Stimulated activated CD8-positive, alpha-beta memory T cell treated with anti-CD3 and anti-CD28 coated beads, Interleukin-15, amount 100 ng/mL, for 4 hours (primary cell): ENCODE data around the gene IL10RA.
A peak's percentile ranks its signal among the peaks of the same experiment; 100 is the strongest.
"Not testable (repeated sequence)": the region's sequence is repeated elsewhere in the genome, so short reads cannot be mapped to it uniquely, and the experiment has no call there.

Experiments
- DNase-seq, 2 donors: peaks; one replicate each; pipeline ENCODE4 v3.0.0-alpha.2; 2020; ENCODE audit warnings: low read depth in 2 of 2

Gene IL10RA

DNA sequence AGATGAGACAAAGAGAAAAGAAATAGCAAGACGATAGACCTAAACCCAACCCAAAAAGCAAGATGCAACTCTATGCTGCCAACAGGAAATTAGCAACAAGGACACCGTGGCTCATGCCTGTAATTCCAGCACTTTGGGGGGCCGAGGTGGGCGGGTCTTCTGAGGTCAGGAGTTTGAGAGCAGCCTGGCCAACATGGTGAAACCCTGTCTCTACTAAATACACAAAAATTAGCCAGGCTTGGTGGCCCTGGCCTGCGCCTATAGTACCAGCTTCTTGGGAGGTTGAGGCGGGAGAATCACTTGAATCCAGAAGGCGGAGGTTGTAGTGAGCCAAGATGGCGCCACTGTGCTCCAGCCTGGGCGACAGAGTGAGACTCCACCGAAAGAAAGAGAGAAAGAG lies 24.3 kb upstream of the IL10RA start:
- no peak for DNase-seq

DNA sequence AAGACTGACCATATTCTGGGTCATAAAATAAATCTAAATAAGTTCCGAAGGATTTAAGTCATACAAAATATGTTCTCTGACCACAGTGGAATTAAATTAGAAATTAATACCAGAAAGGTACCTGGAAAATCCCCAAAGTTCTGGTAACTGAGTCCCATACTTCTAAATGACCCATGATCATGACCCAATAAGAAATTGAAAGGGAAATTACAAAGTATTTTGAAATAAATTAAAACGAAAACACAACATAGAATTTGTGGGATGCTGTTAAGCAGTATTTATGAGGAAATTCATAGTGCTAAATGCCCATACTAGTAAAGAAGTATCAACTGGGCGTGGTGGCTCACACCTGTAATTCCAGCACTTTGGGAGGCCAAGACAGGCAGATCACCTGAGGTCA lies 23.4 kb upstream of the IL10RA start:
- no peak for DNase-seq

GRCh38 chr11:117966908-117967307 lies 19.3 kb upstream of the IL10RA start:
- DNase-seq: no peak

- DNase-seq: no peak
These were observed 16.8 kb upstream of the IL10RA start for GRCh38 chr11:117969160-117969991.

DNA sequence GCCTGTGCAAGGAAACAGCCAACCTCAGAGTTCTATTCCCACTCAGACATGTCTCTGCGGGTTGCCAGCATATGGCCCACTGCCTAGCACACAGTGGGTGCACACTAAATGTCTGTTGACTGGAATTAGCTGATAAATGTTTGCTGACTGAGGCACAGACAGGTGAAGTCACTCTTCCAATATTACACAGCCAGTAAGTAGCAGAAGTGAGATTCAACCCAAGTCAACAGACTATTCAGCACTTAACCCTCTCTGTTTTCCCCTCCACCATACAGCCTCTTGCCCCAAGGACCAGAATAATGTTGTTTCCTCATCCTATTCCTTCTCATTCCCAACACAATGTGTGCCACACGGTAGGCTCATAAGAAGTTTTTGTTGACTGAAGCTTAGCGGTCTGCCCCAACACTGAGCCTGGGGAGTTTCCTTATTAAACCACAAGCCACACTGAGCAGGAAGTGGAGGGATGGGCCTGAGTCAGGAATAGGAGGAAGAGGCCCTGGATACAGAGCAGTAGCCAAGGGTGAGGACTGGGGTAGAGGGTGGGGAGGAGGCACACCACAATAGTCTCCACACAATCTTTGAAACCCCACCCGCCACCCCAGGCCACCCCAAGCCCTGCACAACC lies 15.7 kb upstream of the IL10RA start:
- DNase-seq: no peak

GRCh38 chr11:117972044-117972443 lies 14.2 kb upstream of the IL10RA start:
- DNase-seq: no peak

DNA sequence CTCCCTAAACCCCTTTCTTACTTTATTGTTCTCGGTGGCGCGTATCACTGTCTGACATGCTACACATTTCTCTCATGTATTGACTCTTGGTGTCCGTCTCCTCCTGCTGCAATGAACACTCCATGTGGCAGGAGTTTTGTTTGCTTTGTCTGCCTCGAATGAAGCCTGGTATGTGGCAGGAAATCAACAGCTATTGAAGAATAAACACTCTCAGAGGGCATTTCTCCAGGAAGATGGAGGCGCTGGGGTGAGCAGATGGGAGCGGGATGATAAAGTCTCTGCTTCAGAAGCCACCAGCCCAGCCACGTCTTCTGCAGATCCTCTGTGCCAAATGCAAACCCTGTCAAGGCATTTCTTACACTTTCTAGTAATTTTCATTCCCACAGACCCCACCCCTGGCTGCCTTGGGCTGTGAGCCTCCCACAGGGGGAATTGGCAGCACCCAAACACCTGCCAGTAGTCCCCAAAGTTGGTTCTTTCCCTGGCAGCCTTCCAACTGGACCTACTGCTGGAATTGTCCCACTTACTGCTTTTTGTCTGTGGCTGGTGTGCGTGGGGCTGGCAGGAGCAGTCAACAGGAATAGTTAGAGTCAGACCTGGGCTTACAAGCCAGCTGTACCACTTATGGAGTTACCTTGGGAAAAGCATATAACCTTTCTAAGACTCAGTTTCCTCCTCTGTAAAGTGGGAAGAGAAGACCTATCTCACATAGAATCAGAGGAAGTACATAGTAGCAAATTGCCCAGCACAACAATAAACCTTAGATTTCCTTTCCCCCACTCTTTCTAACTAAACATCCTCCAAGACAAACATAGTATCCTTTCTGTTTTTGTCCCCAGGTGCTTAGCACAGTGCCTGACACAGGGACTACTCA lies 13.3 kb upstream of the IL10RA start:
- DNase-seq: no peak

- no peak for DNase-seq
These were observed 12.7 kb upstream of the IL10RA start for GRCh38 chr11:117973503-117973860.

- DNase-seq: no peak
These were observed 9.7 kb upstream of the IL10RA start for GRCh38 chr11:117976445-117976844.

DNA sequence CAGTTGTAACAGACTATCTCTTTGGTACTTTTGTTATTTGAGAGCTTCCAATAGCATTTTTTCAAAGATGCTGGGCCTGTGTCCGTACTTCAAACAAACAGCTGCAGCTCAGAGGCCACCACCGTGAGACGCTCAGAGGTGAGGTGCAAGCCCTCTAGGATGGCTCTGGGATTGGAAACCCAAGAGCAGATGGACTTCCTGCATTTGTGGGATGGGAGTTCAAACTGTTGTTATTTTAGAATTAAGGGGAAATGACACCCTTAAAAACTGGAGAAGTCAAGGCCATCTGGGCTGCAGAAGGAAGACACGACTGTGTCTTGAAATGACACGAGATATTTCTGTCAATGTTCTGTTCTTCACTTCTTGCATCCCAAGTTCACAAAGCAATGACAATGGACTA lies 9.2 kb upstream of the IL10RA start:
- no peak for DNase-seq

GRCh38 chr11:117977612-117978264 lies 8.5 kb upstream of the IL10RA start:
- not testable (repeated sequence) for DNase-seq

DNA sequence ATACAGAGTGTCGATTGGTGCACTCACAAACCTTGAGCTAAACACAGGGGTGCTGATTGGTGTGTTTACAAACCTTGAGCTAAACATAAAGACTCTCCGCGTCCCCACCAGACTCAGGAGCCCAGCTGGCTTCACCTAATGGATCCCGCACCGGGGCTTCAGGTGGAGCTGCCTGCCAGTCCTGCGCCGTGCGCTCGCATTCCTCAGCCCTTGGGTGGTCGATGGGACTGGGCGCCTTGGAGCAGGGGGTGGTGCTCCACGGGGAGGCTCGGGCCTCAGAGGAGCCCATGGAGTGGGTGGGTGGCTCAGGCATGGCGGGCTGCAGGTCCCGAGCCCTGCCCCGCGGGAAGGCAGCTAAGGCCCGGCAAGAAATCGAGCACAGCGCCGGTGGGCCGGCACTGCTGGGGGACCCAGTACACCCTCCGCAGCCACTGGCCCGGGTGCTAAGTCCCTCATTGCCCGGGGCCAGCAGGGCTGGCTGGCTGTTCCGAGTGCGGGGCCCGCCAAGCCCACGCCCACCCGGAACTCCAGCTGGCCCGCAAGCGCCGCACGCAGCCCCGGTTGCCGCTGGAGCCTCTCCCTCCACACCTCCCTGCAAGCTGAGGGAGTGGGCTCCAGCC lies 7.8 kb upstream of the IL10RA start:
- not testable (repeated sequence) for DNase-seq

DNA sequence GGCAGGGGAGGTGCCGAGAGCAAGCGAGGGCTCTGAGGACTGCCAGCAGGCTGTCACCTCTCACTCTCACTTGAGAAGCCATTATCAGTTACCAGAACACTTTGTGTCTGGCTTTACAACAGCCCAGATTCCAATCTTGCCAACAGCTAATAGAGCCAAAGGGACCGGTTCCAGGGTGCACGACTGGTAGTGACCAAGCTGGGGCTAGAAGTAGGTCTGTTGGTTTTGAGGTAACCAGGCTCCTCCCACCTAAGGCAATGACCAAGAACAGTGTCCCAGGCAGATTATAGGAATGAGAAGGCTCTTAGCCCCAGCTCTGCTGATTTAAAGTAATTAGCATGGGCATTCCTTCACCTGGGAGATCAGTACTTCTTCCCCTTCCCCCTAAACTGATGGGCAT lies 7.2 kb upstream of the IL10RA start:
- DNase-seq: no peak

GRCh38 chr11:117979481-117980211 lies 6.5 kb upstream of the IL10RA start:
- DNase-seq: no peak

DNA sequence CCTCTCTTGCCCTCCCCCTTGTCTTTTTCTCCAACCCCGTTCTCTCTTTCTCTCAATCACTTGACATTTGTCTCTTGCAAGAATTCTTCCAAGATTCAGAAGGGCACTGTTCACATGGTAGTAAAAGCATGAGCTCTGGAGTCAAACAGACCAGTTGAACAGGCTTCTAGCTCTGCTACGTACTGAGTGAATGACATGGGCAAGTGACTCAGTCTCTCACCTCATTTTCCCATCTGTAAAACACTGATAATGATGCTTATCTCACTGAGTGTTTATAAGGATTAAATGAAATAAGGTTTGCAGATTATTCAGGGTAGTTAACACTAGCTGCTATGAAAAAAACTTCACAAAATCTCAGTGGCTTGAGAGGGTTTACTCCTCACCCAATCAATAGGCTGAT lies 5.9 kb upstream of the IL10RA start:
- DNase-seq: no peak

DNA sequence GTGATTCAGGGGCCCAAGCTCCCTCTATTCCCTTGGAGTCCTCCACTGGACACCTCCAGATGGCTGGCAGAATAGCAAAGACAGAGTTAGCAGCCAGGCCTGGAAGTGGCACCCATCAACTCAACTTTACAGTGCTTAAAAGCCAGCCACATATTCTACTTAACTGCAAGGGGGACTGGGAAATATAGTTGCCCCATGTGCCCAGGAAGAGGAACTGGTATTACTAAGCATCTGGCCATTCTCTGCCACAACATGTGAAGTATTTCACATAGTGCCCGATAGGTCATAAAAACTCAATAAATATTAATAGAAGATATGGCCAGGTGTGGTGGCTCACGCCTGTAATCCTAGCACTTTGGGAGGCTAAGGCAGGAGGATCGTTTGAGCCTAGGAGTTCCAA lies 5.5 kb upstream of the IL10RA start:
- DNase-seq: no peak

GRCh38 chr11:117983163-117983475 lies 3.1 kb upstream of the IL10RA start:
- DNase-seq: no peak

DNA sequence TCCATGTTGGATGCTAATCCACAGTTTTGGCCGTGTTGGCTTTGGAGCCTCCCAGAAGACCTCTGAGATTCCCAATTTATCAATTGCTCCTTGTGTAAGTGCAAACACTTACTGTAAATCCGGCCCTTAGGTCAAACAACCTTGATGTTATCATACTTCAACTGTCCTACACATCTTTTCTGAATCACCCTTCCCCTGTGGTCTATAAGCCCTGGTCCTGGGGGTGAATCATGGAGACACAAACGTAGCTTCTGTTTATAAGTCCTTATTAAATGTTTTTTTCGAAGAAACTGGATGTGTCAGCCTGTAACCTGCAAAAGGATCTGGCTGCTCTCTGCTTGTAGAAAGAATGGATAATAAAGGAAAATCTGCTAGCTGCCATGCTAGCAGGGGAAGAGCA lies 1.7 kb upstream of the IL10RA start:
- no peak for DNase-seq

DNA sequence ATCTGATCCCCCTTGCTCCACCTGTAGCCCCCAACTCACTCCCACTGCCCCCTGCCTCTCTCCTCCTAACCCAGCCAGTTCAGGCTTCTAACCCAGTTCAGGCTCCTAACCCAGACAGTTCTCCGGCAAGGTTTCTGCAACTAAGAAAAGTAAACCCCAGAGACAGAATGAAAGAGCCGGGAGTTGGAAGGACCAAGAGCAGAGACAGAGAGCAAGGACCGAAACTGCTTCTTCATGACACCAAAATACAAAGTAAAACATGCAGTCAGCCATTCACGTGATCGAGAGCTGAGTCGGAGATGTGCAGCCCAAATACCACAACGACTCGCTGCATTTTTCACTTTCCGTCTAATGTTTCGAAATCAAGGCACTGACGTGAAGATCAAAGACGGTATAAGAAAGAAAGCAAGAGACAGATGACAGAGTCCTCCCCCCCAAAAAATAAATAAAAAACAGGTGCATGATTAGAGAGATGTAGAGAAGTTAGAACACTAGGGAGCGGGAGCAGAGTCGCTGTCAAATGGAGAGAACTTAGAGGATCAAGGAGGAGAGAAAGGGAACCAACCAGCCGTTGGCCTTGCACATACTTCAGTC lies 884 bp downstream of the IL10RA start:
- peak in 1 of 2 donors; percentile 57 for DNase-seq

- no peak for DNase-seq
These were observed 3.3 kb downstream of the IL10RA start for GRCh38 chr11:117989351-117990102.
